PFSK-1 (cell line): ENCODE results near the gene SREBF1.

Experiments used
- FOXP2 ChIP-seq: optimal IDR thresholded peaks from 2 replicates; pipeline ENCODE3; 2011; ENCODE audit warnings: borderline replicate concordance, control low read depth, inconsistent platforms; ENCODE audit not compliant: insufficient read depth; ENCODE audit errors: extremely low read length, extremely low read depth
- POLR2AphosphoS5 ChIP-seq: IDR thresholded peaks from 2 replicates; pipeline ENCODE4 v1.6.1; 2012; ENCODE audit warnings: low read depth, mild to moderate bottlenecking, control low read depth, low read length, moderate library complexity
- SIN3A ChIP-seq: IDR thresholded peaks from 2 replicates; pipeline ENCODE4 v1.6.1; 2012; ENCODE audit warnings: mild to moderate bottlenecking, low read length, moderate library complexity, borderline replicate concordance; ENCODE audit not compliant: insufficient read depth
- TAF1 ChIP-seq: IDR thresholded peaks from 2 replicates; pipeline ENCODE4 v1.6.1; 2012; ENCODE audit warnings: low read length, control low read depth, borderline replicate concordance; ENCODE audit not compliant: insufficient read depth
- TF ChIP-seq, protein P1 (sequence below), 2 experiments: IDR thresholded peaks; 2 replicates each; pipeline versions ENCODE4 v1.6.1 to v1.8.0; 2011 to 2012; ENCODE audit warnings: low read depth in 2 of 2, low read length in 2 of 2, control low read depth in 1 of 2, inconsistent platforms in 1 of 2, mild to moderate bottlenecking in 1 of 2, moderate library complexity in 1 of 2; ENCODE audit not compliant: insufficient read depth in 1 of 2

SREBF1 gene

DNA sequence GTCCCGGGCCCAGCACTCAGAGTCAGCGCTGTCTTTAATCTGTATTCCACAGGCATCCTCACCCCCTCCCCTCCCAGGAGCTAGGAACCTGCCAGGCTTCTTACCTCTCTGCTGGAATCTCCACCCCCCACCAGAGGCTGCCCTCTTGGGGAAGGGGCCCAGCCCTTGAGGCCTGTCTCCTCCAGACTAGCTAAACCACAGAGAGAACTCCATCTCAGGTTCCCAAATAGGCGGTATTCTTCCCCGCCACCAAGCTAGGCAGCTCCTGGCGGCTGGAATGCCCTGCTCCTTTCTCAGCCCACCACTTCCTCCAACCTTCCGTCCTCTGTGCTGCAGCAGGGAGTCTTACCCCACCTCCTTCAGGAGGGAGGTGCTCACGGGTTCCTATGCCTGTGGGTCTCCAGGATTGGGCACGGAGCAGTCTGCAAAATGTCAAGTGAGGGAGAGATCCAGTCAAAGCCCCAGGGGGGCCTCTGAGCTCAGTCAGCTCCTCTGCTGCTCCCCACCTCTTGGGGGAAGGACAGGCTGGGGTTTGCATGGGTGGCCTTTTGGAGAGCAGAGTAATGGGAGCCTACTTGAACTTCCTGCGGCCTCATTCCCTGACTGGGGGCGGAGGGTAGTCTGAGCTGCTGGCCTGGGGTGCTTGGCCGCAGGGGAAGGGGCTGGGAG, 55.7 kb downstream of the SREBF1 start:
- TF ChIP-seq TAF1 (no peak), FOXP2 (no peak), POLR2AphosphoS5 (no peak), SIN3A (no peak)
- TF ChIP-seq, protein P1, sequence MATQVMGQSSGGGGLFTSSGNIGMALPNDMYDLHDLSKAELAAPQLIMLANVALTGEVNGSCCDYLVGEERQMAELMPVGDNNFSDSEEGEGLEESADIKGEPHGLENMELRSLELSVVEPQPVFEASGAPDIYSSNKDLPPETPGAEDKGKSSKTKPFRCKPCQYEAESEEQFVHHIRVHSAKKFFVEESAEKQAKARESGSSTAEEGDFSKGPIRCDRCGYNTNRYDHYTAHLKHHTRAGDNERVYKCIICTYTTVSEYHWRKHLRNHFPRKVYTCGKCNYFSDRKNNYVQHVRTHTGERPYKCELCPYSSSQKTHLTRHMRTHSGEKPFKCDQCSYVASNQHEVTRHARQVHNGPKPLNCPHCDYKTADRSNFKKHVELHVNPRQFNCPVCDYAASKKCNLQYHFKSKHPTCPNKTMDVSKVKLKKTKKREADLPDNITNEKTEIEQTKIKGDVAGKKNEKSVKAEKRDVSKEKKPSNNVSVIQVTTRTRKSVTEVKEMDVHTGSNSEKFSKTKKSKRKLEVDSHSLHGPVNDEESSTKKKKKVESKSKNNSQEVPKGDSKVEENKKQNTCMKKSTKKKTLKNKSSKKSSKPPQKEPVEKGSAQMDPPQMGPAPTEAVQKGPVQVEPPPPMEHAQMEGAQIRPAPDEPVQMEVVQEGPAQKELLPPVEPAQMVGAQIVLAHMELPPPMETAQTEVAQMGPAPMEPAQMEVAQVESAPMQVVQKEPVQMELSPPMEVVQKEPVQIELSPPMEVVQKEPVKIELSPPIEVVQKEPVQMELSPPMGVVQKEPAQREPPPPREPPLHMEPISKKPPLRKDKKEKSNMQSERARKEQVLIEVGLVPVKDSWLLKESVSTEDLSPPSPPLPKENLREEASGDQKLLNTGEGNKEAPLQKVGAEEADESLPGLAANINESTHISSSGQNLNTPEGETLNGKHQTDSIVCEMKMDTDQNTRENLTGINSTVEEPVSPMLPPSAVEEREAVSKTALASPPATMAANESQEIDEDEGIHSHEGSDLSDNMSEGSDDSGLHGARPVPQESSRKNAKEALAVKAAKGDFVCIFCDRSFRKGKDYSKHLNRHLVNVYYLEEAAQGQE (IDR thresholded peaks at IDR 0.05; ENCODE audit: insufficient read depth in 1 of 2, low read depth in 2 of 2, low read length in 2 of 2): no peak

DNA sequence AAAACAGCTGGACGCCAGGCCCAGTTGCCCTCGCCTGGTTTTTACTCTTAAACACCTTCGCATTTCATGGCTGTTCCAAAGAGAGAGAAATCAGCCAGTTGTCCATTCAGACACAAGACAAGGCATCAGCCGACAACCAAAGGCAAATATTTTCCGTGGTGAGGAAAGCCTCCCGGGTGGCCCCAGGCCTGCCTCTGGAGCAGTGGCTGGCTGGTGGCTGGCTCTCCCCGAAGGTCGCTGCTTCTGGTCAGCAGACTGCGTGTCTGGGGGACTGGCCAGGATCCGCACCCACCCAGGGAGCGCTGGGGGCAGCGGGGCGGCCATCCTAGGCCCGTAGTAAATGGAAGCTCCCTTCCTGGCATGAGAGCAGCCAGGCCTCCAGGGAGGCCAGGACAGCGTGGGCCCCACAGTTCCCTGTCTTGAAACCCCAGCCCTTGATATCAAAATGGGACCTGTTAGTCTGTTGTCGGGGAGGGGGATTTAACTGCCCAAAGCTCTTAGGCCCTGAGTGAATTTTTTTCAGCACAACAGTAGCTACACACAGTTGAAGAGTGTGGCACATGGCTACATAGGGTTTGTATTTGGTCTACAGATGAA, 57.7 kb downstream of the SREBF1 start:
- TF ChIP-seq FOXP2: no peak
- no peak for TF ChIP-seq POLR2AphosphoS5
- no peak for TF ChIP-seq TAF1
- TF ChIP-seq, protein P1 (IDR thresholded peaks at IDR 0.05; ENCODE audit: insufficient read depth in 1 of 2, low read depth in 2 of 2, low read length in 2 of 2): no peak
- no peak for TF ChIP-seq SIN3A

DNA sequence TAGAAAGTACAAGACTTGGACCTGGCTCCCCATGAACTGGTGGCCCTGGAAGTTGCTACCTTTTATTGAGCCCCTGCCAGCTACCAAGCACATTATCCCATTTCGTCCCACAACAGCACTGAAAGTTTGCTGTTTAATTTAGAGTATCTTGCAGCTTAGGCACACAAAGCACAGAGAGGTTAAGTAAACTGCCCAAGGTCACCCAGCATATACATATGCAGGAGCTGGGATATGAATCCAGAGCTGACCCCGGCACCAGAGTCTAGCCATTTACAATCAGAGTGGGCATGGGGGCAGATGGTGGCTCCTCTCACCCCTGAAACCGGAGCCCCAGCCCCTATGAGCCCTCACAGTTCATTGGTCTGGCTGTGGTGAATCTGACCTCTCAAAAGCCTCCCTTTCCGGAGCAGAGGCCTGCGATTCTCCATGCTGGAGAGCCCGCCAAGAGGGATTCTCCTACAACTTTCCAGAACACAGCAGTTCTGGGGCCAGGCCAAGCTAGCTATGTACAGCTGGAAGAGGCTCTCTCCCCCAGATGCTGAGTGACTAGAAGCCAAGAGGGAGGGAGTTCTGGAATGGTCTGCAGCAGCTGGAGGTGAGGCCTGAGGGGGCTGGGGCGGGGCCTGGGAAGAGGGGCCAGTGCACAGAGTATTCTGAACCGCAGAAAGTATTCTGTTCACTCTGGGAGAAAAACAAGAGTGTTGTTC, 58.3 kb downstream of the SREBF1 start:
- no peak for TF ChIP-seq SIN3A
- no peak for TF ChIP-seq FOXP2
- TF ChIP-seq POLR2AphosphoS5: no peak
- TF ChIP-seq, protein P1 (IDR thresholded peaks at IDR 0.05; ENCODE audit: insufficient read depth in 1 of 2, low read depth in 2 of 2, low read length in 2 of 2): no peak
- no peak for TF ChIP-seq TAF1

DNA sequence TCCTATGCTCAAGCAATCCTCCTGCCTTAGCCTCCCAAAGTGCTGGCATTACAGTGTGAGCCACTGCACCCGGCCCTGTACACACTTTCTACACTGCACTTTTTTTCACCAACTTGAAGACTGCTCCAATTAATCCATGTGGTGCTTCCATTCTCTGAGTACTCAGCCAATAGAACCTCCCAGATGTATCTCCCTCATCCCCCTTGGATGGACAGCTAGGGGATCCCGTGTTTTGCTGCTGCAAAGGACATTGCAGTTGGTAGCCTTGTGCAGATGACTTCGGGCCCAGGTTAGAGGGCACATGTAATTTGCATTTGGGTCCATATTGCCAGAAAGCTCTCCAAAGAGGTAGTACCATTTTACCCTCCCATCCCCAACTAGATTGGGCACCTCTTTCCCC, 59.9 kb downstream of the SREBF1 start:
- no peak for TF ChIP-seq SIN3A
- no peak for TF ChIP-seq POLR2AphosphoS5
- TF ChIP-seq, protein P1 (IDR thresholded peaks at IDR 0.05; ENCODE audit: insufficient read depth in 1 of 2, low read depth in 2 of 2, low read length in 2 of 2): no peak
- TF ChIP-seq TAF1: no peak
- no peak for TF ChIP-seq FOXP2
